Hematopoietic multipotent progenitor cell treated with erythropoietin and hydrocortisone succinate and interleukin-3 and kit ligand, for 8 days (in vitro differentiated cells): ENCODE data around the gene EHBP1L1.
A peak's percentile ranks its signal among the peaks of the same experiment; 100 is the strongest.

Experiments used
- DNase-seq: peaks from one replicate; pipeline ENCODE4 v3.0.0-alpha.2; 2015

Gene EHBP1L1

DNA sequence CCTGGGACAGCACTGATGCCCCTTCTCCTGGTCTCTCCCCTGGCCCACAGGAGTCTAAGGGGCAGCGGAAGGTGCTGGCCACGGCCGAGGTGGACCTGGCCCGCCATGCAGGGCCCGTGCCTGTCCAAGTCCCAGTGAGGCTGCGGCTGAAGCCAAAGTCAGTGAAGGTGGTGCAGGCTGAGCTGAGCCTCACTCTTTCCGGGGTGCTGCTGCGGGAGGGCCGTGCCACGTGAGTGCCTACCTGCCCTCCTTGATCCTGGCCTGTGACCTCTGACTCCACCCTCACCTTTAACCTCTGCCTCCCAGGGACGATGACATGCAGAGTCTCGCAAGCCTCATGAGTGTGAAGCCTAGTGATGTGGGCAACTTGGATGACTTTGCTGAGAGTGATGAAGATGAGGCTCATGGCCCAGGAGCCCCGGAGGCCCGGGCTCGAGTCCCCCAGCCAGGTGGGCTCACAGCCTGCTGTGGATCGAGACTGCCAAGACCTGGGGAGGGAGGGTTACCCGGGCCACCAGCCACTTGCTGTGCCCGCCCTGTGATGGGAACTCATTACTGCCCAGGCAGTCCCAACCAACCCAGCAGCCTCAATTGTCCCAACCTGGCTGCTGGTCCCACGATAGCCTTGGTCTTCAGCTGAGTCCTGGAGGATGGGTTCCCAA, 4.3 kb downstream of the EHBP1L1 start:
- DNase-seq, result no peak

DNA sequence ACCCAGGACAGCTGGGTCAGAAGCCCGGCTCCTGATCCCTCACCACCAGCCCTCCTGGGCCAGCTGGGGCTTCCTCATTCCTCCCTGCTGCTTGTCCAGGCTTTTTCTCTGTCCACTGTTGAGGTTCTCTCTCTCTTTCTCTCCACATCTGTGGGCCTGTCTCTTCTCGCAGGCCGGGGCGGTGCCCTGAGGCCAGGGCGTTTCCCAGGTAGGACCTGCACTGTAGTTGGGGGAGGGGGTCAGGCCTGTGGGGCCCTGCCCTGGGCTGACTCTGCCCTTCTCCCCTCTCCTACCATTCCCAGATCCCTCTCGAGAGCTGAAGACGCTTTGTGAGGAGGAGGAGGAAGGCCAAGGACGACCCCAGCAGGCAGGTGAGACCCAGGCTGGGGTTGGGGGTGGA, 4.9 kb downstream of the EHBP1L1 start:
- DNase-seq, result no peak

DNA sequence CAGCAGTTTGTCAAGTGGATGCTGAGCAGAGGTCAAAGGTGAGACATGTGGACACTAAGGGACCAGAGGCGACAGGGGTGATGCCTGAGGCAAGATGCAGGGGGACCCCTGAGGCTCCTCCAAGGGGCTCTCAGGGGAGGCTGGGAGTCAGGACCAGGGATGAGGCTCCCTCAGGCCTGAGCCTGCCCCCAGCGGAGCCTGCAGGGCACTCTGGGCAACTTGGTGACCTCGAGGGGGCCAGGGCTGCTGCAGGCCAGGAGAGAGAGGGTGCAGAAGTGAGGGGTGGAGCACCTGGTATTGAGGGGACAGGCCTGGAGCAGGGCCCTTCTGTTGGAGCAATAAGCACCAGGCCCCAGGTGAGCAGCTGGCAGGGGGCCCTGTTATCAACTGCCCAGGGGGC, 6.1 kb downstream of the EHBP1L1 start:
- no peak for DNase-seq

DNA sequence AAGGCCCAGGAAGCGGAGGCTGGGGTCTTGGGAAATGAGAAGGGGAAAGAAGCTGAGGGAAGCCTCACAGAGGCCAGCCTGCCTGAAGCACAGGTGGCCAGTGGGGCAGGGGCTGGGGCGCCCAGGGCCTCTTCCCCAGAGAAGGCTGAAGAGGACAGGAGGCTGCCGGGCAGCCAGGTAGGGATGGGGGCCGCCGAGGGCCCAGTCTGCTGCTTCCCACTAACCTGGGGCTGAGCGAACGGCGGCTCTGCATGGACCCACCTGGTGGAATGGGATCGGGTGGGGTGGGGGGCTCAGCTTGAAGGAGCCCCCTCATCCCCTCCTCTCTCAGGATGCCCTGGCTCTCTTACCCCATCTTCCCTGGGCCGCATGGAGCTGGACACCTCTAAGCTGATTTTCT, 7.7 kb downstream of the EHBP1L1 start:
- DNase-seq, result no peak

DNA sequence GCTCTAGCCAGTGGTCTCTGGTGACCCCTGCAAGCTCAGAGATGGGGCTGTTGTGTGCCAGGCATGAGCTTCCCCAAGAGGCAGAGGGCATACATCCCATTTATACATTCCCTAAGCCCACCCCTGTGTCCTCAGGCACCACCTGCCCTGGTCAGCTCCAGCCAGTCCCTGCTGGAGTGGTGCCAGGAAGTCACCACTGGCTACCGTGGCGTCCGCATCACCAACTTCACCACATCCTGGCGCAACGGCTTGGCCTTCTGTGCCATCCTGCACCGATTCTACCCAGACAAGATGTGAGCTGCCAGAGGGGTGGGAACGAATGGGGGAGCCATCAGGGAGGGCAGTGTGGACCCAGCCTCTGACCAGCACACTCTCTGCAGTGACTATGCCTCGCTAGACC, 8.3 kb downstream of the EHBP1L1 start:
- DNase-seq, result no peak

DNA sequence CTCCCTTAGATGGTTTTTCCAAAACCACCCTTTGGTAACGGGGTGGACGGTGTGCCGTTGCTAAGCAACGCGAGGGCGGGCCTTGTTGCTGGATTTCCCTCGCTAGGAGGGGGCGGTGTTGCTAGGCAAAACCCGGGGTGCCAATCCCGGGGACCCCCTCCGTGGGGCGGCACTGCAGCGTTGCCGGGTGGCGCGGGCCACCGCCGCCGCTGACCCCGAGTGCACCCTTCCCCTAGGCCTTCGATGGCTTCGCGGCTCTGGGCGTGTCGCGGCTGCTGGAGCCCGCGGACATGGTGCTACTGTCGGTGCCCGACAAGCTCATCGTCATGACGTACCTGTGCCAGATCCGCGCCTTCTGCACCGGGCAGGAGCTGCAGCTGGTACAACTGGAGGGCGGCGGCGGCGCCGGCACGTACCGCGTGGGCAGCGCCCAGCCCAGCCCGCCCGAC, 8.9 kb downstream of the EHBP1L1 start:
- no peak for DNase-seq

DNA sequence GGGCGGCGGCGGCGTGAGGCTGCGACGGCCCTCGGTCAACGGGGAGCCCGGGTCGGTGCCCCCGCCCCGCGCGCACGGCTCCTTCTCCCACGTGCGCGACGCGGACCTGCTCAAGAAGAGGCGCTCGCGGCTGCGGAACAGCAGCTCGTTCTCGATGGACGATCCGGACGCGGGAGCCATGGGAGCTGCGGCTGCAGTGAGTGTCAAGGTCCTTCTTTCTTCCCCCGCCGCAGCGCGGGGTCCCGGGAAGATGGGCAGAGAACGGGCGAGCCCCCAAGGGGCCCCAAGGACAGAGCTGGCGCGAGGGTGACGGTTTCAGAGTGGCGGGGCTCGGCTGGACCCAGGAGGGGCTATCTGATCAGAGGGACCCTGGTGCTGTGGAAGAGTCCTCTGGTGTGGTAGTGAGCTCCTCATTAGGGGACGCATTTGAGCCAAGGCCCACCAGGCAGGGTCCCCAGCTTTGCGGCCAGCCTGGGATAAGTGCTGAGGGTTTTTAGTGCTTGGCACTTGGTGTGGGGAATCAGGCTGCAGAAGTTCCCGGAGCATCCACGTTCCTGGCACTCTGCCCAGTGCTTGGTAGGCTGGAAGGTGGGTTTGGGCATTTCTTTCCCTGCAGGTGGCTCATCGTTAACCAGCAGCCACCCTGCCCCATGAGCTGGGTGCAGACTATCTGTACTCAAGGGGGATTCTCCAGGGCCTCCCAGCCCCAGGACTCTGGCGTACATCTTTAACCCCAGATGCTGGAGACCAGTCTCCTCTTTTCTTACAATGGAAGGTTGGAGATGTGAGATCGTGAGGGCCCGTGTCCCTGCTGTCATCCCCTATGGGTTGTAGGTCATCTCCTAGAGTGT, 9.8 kb downstream of the EHBP1L1 start:
- no peak for DNase-seq

DNA sequence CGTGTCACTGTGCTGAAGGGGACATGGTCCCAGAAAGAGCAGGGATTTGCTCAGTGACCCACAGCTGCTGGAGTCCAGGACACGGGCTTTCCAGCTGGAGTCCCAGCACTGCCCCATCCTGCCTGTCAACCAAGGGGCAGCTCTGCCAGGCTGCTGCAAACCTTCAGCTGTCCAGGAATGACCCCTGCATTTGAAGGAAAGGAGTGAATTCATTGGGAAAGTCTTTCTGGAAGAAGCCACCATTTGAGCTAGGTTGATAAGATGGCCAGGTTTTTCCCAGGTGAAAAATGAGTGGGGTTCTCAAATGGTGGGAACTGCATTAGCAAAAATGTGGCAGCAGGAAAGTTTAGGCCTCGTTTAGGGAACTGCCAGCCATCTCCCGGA, 10.4 kb downstream of the EHBP1L1 start:
- DNase-seq, result no peak

DNA sequence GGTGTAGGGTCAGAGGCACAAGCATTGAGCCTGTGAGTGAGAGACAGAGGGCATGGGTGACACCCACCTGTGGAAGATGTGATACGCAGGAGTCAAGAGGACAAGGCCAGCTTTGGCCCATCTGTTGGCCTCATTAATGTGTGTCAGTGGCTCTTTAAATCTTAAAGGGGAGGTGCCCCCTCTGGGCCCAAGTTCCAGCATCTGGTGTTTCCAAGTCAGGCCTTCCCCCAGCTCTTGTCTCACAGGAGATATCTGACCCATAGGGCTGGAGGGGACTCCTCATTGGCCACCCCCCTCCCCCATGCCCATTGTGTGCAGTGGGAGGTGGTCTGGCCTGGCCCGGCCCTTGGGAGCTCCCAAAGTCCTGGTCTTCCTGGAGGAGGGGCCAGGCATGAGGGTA, 10.8 kb downstream of the EHBP1L1 start:
- DNase-seq, result no peak

DNA sequence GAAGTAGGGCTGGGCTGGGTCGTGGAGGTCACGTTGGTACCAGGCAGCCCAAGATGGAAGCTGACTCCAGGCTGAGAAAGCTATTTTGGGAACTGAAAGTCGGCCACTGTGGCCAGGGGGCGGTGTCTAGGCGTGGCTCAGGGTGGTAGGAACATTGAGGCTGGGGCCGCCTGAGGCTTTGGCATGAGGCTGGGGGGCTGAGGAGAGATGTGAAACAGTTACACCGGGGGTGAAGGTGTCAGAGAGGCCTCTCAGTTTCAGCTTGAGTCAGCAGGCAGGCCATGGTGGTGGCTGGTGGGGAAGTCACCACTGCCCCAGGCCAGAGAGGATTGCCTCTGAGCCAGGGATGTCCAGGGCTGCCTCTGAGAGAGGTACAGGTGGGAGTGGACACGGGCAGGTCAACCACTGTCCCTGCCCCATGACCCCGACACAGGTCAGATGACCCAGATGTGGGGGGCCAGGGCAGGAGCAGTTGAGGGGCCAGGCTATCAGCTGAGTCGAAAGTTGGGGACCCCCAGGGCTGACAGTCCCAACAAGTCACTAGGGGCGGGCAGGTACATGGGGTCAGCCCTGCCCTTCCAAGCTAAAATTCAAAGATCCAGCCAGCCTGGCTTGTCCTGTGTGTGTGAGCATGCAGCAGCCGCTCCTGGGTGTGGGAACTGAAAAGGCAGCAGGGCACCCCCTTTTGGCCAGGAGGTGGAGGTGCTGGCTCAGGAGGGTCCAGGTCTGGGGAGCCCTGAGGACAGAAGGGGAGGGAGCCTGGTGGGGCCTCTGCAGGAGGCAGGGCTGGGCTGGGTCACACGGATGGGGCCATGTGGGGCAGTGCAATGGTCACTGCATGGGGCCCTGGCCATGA, 12.6 kb downstream of the EHBP1L1 start:
- peak; percentile 83 for DNase-seq

DNA sequence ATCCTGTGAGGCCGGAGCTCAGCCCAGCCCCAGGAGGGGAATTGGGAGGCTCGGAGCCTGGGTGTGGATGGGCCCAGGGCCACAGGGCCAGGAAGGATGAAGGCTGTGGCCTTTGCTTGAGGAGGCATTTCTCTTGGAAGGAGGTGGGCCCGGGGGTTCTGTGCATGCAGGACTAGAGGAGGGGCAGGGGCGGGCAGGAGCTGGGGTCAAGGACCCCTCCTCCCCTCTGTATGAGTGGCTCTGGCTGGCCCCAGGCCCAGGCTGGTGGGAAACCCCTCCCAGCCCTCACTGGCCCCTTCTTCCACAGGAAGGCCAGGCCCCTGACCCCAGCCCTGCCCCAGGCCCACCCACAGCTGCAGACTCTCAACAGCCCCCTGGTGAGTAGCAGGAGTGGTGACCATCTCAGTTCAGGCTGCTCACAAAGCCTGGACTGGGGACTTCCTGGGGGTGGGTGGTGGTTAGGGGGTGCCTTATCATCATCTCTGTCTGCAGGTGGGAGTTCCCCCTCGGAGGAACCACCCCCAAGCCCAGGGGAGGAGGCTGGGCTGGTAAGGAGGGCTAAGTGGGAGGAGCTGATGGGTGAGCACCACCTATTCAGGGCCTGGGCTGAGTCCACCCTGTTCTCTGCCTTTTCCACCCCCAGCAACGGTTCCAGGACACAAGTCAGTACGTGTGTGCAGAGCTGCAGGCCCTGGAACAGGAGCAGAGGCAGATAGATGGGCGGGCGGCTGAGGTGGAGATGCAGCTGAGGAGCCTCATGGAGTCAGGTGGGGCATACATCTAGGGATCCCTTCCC, 13.8 kb downstream of the EHBP1L1 start:
- peak; percentile 86 for DNase-seq

DNA sequence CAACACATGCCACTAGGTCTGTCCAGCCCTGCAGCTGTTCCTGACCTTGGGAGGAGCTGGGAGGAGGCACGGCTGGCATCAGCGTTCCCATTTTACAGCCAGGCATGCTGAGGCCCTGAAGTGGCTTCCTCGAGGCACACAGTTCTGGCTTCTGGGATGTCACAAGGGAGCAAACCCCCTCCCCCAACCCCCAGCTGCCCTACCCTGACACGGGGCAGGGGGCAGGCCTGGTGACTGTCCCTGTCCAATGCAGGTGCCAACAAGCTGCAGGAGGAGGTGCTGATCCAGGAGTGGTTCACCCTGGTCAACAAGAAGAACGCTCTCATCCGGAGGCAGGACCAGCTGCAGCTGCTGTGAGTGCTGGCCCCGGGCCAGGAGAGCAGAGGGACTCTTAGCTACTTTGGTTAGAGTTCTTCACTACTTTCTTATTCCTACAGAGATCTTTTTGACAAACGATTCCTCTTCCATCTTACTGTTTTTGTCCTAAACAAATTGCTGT, 14.4 kb downstream of the EHBP1L1 start:
- DNase-seq, result no peak

DNA sequence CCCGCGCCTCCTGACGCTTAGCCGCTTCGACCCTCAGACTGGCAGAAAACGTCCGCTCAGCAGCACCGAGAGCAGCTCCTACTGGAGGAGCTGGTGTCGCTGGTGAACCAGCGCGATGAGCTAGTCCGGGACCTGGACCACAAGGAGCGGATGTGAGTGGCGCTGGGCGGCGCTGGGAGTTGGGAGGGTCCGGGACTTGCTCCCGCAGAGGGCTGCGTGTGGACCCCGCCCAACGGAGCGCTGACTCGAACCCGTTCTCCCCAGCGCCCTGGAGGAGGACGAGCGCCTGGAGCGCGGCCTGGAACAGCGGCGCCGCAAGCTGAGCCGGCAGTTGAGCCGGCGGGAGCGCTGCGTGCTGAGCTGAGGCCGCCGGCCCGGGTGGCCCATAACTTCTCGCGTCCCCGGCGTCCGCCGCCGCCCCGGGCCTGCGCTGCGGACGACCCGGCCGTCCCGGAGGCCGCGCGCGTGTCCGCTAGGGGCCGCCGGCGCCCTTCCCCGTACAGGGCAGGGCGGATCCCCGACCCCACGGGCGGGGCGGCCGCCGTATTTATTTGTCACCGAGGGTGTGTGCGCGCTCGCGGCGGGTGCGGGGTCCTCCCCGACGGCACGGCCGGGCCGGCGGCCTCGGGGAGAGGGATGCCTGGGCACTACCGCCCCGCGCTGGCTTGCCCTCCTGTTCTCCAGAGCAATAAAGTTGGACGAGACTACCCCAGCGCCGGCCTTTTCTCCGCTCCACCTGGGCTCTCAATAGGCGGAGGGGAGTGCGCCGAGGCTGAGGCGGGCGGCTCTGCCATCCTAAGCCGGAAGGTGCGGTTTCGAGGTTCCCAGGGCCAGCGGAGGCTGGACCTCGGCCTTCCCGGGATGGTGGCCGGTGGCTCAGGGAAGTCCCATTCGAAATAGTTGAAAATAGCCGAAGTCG, 16.3 kb downstream of the EHBP1L1 start:
- no peak for DNase-seq

DNA sequence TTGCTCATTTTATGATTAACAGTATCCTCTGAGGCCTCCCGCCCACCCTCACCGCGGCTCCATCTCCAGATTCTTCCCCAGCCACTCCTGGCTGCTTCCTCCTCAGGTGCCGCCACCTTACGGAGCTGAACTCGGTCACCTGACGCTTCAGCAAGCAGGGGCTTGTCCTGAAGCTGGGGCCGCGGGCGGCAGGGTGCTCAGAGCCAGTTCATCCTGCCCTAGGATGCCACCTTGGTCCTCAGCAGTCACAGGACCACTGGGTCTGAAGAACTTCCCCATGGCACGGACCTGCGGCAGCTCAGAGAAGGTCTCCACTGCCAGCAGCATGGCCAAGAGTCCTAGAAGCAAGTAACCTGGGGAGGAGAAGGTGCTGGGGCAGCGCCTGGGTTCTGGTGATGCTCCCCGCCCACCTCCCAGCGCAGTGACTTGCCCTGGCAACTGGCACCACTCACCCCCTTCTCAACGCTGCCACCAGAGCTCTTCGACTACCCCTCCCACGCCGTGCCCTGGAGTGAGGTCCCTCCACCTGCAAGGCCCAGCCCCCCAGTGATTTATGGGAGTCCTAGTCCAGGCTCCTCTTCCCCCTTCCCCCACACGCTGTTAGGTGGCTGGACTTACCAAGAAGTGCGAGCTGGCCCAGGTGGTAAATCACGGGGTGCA, 17.1 kb downstream of the EHBP1L1 start:
- DNase-seq, result no peak

DNA sequence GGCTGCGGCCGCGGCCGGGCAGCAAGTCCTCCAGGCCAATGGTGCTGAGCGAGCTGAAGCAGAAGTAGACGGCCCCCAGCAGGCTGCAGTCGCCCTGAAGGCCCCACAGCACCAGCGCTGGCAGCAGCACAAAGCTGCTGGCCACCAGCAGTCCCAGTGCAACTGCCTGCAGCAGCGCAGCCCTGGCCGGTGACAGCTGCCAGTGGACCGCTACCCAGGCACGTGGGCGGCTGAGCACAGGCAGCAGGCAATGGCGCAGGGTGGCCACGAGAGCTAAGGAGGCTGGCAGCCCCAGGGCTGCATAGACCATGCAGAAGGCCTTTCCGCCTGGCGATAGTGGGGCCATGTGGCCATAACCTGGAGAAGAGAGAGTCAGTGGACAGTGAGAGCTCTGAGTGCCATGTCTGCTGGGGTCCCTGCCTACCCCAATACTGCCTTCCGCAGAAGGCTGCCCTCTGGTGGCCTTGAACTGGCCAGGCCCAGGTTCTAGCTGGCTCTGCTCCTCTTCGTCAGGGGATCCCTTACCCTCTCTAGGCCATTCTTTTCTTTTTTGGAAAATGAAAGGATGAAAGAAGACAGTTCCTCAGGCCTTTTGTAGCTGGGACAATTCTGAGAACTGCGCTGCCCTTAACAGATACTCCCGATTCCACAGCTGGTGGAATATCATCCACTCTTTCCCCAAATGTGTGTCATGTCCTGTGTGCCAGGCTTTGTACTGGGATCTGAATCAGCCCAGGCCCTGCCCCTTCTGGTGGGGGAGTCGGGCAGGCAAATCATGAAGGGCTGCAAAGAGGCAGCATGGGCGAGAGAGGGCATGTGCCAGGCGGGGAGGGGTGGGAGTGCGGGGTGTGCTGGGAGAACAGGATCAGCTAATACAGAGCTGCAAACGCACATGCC, 17.9 kb downstream of the EHBP1L1 start:
- DNase-seq, result peak; percentile 56

DNA sequence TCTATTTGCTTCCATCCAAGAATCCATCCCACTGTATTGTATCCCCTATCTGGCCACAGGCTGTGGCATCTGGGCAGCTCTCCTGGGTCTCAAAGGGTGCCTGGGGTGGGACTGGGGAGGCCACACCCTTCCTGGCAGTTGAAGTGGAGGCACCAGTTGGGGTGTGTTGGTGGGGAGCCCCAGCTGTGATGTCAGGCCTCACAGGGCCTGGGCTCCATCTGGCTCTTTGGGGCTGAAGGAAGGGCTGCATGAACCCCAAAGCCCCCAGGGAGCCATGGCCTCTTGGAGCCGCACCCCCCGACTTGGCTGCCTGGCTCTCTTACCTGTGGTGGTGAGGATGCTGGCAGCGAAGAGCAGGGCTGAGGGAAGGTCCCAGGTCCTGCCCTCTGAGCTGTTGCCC, 19.3 kb downstream of the EHBP1L1 start:
- DNase-seq, result peak; percentile 77

DNA sequence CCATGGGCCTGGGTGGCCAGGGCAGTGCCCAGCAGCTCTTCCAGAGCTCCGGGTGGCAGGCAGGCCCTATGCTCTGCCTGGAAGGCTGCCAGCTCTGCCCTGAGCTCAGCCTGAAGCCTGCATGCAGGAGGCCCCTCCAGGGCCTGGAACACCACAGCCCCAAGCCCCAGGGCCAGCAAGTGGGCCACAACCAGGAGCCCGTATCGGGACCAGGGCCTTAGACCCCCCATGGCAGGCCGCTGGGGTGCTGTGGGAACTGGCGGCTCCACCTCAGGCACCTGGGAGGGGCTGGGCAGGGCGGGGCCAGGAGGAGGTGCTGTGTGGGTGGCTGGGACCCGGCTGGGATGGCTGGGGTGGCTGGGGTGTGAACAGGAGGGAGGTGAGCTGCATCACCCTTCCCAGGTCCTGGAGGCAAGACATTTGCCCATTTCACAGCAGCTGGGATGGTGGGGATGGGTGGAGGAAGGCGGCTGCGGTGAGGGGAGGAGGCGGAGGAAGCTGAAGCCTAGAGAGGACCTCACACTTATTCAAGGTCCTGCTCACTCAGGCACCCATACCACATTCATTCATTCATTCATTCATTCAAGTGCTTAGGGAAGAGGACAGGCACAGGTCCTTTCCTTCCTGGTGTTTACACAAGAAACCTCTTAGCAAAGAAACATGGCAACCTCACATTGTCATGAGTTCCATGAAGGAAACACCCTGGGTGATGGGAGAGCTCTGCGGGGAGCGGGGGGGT, 19.9 kb downstream of the EHBP1L1 start, which contains the start of gene KCNK7:
KCNK7 (minus strand) TSS at position 258 of the 739 bp plus-strand sequence; CDS start at position 230, 28 bp downstream.
- DNase-seq, result peak; percentile 52

DNA sequence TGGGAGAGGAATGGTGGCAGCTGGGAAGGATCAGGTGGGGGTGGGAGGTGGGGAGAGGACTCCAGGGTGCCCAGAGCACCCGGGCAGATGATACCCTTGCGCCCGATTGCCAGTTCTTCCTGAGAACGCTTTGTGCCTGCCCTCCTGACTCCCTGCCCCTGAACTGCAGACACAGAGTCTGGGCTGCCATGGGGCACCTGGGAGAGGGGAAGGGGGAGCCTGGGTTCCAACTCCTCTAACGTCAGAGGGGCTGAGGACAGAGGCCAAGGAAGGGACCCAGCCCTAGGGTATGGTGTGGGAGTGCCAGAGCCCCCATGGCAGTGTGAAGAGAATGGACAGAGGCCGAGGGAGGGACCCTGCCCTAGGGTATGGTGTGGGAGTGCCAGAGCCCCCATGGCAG, 20.7 kb downstream of the EHBP1L1 start:
- no peak for DNase-seq

DNA sequence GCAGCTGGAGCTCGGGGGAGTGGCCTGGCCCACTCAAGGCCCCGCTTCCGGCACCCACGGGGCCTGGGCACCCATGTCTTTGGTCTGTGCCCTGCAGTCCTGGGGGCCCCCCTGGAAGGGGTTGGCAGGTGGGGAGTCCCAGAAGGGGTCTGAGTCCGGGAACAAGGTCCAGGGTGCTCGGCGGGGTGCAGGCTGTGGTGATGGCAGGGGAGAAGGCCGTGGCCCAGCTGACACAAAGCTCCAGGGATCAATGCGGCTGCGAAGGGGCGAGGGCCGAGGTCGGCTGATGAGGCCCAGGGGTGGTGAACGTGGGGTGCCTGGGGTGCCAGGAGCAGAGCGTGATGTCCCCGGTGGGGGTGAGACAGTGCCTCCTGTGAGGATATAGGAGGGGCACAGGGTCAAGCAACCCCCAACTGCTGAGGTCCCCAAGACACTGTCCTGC, 22.4 kb downstream of the EHBP1L1 start:
- no peak for DNase-seq
